ENCODE measurements around the gene CACNA2D1.

The CACNA2D1 gene

GRCh38 chr7:82443547-82444219, at the start of gene CACNA2D1:
Gene CACNA2D1, minus strand, starts transcription at chr7:82443777.
- peak; percentile 92 for DNase-seq (ENCODE audit: low read depth, low spot score)

- DNase-seq (ENCODE audit: low read depth, low spot score): peak; percentile 42
Measured at GRCh38 chr7:82481499-82482097, 38.0 kb upstream of the CACNA2D1 start.

GRCh38 chr7:82477733-82478515, 34.3 kb upstream of the CACNA2D1 start:
- no peak for DNase-seq (ENCODE audit: low read depth, low spot score)

GRCh38 chr7:82472966-82473365, 29.4 kb upstream of the CACNA2D1 start:
- no peak for DNase-seq (ENCODE audit: low read depth, low spot score)

GRCh38 chr7:82471351-82472020, 27.9 kb upstream of the CACNA2D1 start:
- DNase-seq (ENCODE audit: low read depth, low spot score): no peak

- DNase-seq (ENCODE audit: low read depth, low spot score): no peak
Measured at GRCh38 chr7:82469207-82469606, 25.6 kb upstream of the CACNA2D1 start.

- DNase-seq (ENCODE audit: low read depth, low spot score): peak; percentile 23
Measured at GRCh38 chr7:82468435-82468834, 24.9 kb upstream of the CACNA2D1 start.

GRCh38 chr7:82467020-82467419, 23.4 kb upstream of the CACNA2D1 start:
- no peak for DNase-seq (ENCODE audit: low read depth, low spot score)

- DNase-seq (ENCODE audit: low read depth, low spot score): no peak
Measured at GRCh38 chr7:82464372-82464771, 20.8 kb upstream of the CACNA2D1 start.

- no peak for DNase-seq (ENCODE audit: low read depth, low spot score)
Measured at GRCh38 chr7:82455295-82455694, 11.7 kb upstream of the CACNA2D1 start.

- DNase-seq (ENCODE audit: low read depth, low spot score): no peak
Measured at GRCh38 chr7:82450759-82451158, 7.2 kb upstream of the CACNA2D1 start.

GRCh38 chr7:82449910-82450309, 6.3 kb upstream of the CACNA2D1 start:
- DNase-seq (ENCODE audit: low read depth, low spot score): no peak

- DNase-seq (ENCODE audit: low read depth, low spot score): no peak
Measured at GRCh38 chr7:82446897-82447296, 3.3 kb upstream of the CACNA2D1 start.

- no peak for DNase-seq (ENCODE audit: low read depth, low spot score)
Measured at GRCh38 chr7:82445271-82445670, 1.7 kb upstream of the CACNA2D1 start.

- DNase-seq (ENCODE audit: low read depth, low spot score): no peak
Measured at GRCh38 chr7:82444220-82444909, 788 bp upstream of the CACNA2D1 start.

GRCh38 chr7:82443036-82443546, 486 bp downstream of the CACNA2D1 start:
- no peak for DNase-seq (ENCODE audit: low read depth, low spot score)

GRCh38 chr7:82442492-82443035, 1.0 kb downstream of the CACNA2D1 start:
- no peak for DNase-seq (ENCODE audit: low read depth, low spot score)

- peak; percentile 49 for DNase-seq (ENCODE audit: low read depth, low spot score)
Measured at GRCh38 chr7:82441669-82442478, 1.7 kb downstream of the CACNA2D1 start.

GRCh38 chr7:82438521-82438920, 5.1 kb downstream of the CACNA2D1 start:
- no peak for DNase-seq (ENCODE audit: low read depth, low spot score)

- no peak for DNase-seq (ENCODE audit: low read depth, low spot score)
Measured at GRCh38 chr7:82435769-82436168, 7.8 kb downstream of the CACNA2D1 start.

Data from astrocyte of the hippocampus (primary cell).